Measurements from ENCODE around the gene DZANK1. TPM values are rescaled to one million over a fixed set of nuclear protein-coding genes. Genes with fewer than 3 reads are reported as not detected.

The DZANK1 gene
- total RNA-seq, 1 donor: 0.99 TPM

GRCh38 chr20:18481596-18481995, 14.8 kb upstream of the DZANK1 start:
- TF ChIP-seq, protein P1, sequence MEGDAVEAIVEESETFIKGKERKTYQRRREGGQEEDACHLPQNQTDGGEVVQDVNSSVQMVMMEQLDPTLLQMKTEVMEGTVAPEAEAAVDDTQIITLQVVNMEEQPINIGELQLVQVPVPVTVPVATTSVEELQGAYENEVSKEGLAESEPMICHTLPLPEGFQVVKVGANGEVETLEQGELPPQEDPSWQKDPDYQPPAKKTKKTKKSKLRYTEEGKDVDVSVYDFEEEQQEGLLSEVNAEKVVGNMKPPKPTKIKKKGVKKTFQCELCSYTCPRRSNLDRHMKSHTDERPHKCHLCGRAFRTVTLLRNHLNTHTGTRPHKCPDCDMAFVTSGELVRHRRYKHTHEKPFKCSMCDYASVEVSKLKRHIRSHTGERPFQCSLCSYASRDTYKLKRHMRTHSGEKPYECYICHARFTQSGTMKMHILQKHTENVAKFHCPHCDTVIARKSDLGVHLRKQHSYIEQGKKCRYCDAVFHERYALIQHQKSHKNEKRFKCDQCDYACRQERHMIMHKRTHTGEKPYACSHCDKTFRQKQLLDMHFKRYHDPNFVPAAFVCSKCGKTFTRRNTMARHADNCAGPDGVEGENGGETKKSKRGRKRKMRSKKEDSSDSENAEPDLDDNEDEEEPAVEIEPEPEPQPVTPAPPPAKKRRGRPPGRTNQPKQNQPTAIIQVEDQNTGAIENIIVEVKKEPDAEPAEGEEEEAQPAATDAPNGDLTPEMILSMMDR (IDR thresholded peaks at IDR 0.05; ENCODE audit: insufficient read depth, low read length): no peak
- DNase-seq (ENCODE audit: low read depth): no peak
- no peak overlapping the region for H3K4me3 ChIP-seq (ENCODE audit: low read depth, low read length)

- H3K4me3 ChIP-seq (ENCODE audit: low read depth, low read length): no peak overlapping the region
- TF ChIP-seq, protein P1 (IDR thresholded peaks at IDR 0.05; ENCODE audit: insufficient read depth, low read length): no peak
- DNase-seq (ENCODE audit: low read depth): no peak
These were observed 11.0 kb upstream of the DZANK1 start for GRCh38 chr20:18477821-18478220.

DNA sequence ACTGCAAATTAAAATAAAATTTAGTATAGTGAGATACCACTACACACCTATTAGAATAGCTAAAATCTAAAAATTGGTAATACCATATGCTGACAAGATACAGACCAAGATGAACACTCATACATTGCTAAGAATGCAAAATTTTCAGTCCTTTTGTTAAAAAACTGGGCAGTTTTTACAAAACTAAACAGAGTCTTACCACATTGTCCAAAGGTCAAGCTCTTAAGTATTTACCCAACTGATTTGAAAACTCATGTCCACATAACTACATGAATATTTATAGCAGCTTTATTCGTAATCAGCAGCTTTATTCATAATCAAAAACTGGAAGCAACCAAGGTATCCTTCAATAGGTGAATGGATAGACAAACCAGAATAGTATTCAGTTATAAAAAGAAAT, 10.4 kb upstream of the DZANK1 start:
- DNase-seq (ENCODE audit: low read depth): no peak
- TF ChIP-seq, protein P1 (IDR thresholded peaks at IDR 0.05; ENCODE audit: insufficient read depth, low read length): no peak
- H3K4me3 ChIP-seq (ENCODE audit: low read depth, low read length): no peak overlapping the region

DNA sequence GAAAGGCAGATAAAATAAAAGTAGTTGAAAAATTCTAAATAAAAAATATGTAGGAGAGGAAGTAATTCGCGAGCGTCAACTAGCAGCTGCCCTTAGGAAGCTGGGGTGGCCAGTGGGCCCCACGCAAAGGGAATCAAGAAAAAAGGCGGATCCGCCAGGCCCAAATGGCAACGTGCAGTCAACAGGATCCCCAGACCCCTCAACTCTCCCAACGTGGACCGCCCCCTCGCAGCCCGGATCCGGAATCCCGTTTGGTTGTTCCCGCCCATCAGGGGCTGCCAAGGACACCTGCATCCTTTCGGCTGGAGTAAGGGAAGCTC, 296 bp downstream of the DZANK1 start:
- no peak for DNase-seq (ENCODE audit: low read depth)

DNA sequence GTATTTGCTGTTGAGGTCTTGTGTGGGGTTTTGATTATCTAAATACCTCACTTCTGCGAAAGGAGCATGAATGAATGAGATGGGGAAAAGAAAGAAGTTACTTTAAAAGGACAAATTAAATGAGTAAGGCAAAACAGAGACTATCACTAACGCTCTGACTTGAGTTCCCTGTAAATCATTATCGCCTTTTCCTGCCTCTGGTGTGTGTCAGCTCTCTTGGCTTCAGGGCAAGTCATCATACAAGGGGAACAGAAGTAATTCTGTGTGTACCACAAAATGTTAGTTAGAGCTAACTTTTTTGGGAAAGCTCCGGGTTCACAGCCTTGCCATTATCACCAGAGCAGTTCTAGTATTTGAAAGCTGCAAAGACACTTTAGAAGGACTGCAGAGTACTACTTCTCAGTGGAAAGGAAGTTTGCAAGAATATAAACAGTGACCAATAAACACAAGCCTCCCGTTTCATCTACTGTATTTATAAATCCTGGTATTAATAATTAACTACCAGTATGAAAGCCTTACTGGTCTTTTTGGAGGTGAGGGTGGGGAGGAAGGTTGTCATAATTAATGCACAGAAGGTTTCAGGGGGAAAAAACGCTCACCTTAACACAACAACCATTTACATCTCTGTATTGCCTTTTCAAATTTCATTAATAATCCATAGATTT, 1.2 kb downstream of the DZANK1 start:
- H3K4me3 ChIP-seq (ENCODE audit: low read depth, low read length): peak overlapping the region; percentile 97
- TF ChIP-seq, protein P1 (IDR thresholded peaks at IDR 0.05; ENCODE audit: insufficient read depth, low read length): no peak
- no peak for DNase-seq (ENCODE audit: low read depth)

More for the DNA sequence above, 296 bp downstream of the DZANK1 start:
- TF ChIP-seq, protein P1 (IDR thresholded peaks at IDR 0.05; ENCODE audit: insufficient read depth, low read length): no peak
- H3K4me3 ChIP-seq (ENCODE audit: low read depth, low read length): peak overlapping the region; percentile 97

DNA sequence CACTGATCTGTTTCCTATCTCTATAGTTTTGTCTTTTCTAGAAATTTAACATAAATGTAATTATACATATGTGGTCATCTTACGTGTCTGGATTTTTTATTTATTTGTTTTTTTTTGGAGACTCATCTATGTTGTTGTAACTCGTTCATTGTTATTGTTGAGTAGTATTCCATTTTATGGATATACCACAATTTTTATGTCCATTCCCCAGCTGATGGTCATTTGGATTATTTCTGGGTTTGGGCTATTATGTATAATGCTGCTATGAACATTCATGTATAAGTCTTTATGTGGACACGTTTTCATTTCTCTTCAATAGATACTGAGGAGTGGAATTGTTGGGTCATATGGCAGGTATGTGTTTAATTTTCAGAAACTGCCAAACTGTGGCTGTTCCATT, 10.2 kb downstream of the DZANK1 start:
- TF ChIP-seq, protein P1 (IDR thresholded peaks at IDR 0.05; ENCODE audit: insufficient read depth, low read length): no peak
- no peak overlapping the region for H3K4me3 ChIP-seq (ENCODE audit: low read depth, low read length)
- no peak for DNase-seq (ENCODE audit: low read depth)

DNA sequence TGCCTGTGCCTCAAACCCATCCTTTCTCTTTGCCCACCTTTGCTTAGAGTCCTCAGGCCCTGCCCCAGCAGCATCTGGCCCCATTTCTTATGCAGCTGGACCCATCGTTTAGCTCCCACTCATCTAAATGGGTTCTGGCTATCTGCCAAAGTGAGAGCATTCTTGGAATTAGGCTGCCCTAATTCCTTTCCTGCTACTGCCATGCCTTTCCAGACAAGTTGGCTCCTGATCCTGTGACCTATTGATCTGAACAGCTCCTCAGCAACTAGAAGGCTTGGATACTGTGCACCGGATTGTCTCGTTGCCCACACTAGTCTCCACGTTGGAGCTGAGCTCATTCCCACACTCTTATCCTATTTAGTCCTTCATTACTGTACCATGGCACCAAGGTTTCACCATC, 22.9 kb downstream of the DZANK1 start:
- TF ChIP-seq, protein P1 (IDR thresholded peaks at IDR 0.05; ENCODE audit: insufficient read depth, low read length): no peak
- peak; percentile 33 for DNase-seq (ENCODE audit: low read depth)
- no peak overlapping the region for H3K4me3 ChIP-seq (ENCODE audit: low read depth, low read length)
